SU-DHL-6 (cell line): ENCODE results near the gene NDUFB7.

Experiments used
- H2AFZ ChIP-seq: fragments of 200-600 bp; sonication (generic); 2 replicates; pipeline ENCODE4 v1.6.1; 2014; ENCODE audit warnings: low read depth, mild to moderate bottlenecking, moderate library complexity, mixed read lengths, antibody characterized with exemption, low read length; ENCODE audit not compliant: severe bottlenecking
- H3F3A ChIP-seq: fragments of 200-600 bp; shearing (Covaris generic); 2 replicates; pipeline ENCODE4 v1.6.0; 2016; ENCODE audit warnings: antibody characterized with exemption, mild to moderate bottlenecking; ENCODE audit not compliant: insufficient read depth
- H3K27ac ChIP-seq: fragments of 200-600 bp; sonication (generic); 2 replicates; pipeline ENCODE4 v1.5.1; 2016; ENCODE audit warnings: low read depth, mild to moderate bottlenecking, low read length, moderate library complexity, mixed read lengths
- H3K27me3 ChIP-seq: fragments of 200-600 bp; sonication (generic), shearing (Covaris generic); 2 replicates; pipeline ENCODE4 v1.6.0; 2014; ENCODE audit warnings: mild to moderate bottlenecking, low read length
- H3K36me3 ChIP-seq: fragments of 200-600 bp; sonication (generic); 2 replicates; pipeline ENCODE4 v1.6.1; 2014; ENCODE audit warnings: mild to moderate bottlenecking, low read length, mixed read lengths
- H3K4me2 ChIP-seq: fragments of 300-600, 200-600 bp; shearing (Covaris generic), sonication (generic); 2 replicates; pipeline ENCODE4 v1.6.0; 2014; ENCODE audit warnings: low read length, low read depth, mild to moderate bottlenecking; ENCODE audit not compliant: poor library complexity, severe bottlenecking
- H3K4me3 ChIP-seq: fragments of 200-600 bp; sonication (generic); 2 replicates; pipeline ENCODE4 v1.5.1; 2014; ENCODE audit warnings: antibody characterized with exemption, low read length, mild to moderate bottlenecking, mixed read lengths; ENCODE audit not compliant: insufficient read depth, poor library complexity, severe bottlenecking
- H3K79me2 ChIP-seq: fragments of 200-600 bp; sonication (generic); 2 replicates; pipeline ENCODE4 v1.6.1; 2014; ENCODE audit warnings: mild to moderate bottlenecking, low read length, moderate library complexity; ENCODE audit not compliant: insufficient read depth
- H3K9ac ChIP-seq: fragments of 200-600 bp; sonication (generic); 2 replicates; pipeline ENCODE4 v1.7.0; 2014; ENCODE audit warnings: mild to moderate bottlenecking, low read length
- H3K9me2 ChIP-seq: fragments of 200-600 bp; sonication (generic); replicated peaks from 2 replicates; pipeline ENCODE4 v1.6.1; 2014; ENCODE audit warnings: low read length; ENCODE audit not compliant: insufficient read depth
- H3K9me3 ChIP-seq: fragments of 200-600 bp; sonication (generic); 2 replicates; pipeline ENCODE4 v1.6.1; 2014; ENCODE audit warnings: low read length, mixed read lengths; ENCODE audit not compliant: insufficient read depth
- H4K20me1 ChIP-seq: fragments of 200-600 bp; sonication (generic); 2 replicates; pipeline ENCODE4 v1.6.1; 2014; ENCODE audit warnings: low read depth, mild to moderate bottlenecking, antibody characterized with exemption, low read length, moderate library complexity, mixed read lengths
- CTCF ChIP-seq: fragments of 200-600 bp; sonication (generic); IDR thresholded peaks from one replicate; pipeline ENCODE4 v1.5.1; 2017; ENCODE audit warnings: antibody characterized with exemption, mild to moderate bottlenecking, low read length, moderate library complexity; ENCODE audit not compliant: insufficient read depth, poor library complexity, severe bottlenecking
- EZH2phosphoT487 ChIP-seq: fragments of 200-600 bp; sonication (generic), shearing (Covaris generic); conservative IDR thresholded peaks from 2 replicates; pipeline ENCODE4 v1.6.1; 2018; ENCODE audit warnings: mild to moderate bottlenecking, antibody characterized with exemption, low read length, moderate library complexity, mixed read lengths

The NDUFB7 gene

GRCh38 chr19:14577264-14577663 lies 5.4 kb upstream of the NDUFB7 start:
- H3K36me3 ChIP-seq: no peaks in the 10 kb centered on the region
- H3K9me2 ChIP-seq: no peaks in the 10 kb centered on the region
- H3K4me2 ChIP-seq: peak overlapping the region; percentile 9
- H3K27me3 ChIP-seq: no peaks in the 10 kb centered on the region
- no peaks in the 10 kb centered on the region for H3K79me2 ChIP-seq
- no peaks in the 10 kb centered on the region for H4K20me1 ChIP-seq
- peak overlapping the region; percentile 69; the same call in 1 of the 2 replicates for H3K27ac ChIP-seq
- H3K9ac ChIP-seq: peak overlapping the region; percentile 27; the same call in 1 of the 2 replicates
- no peak overlapping the region for H2AFZ ChIP-seq
- H3K4me3 ChIP-seq: no peak overlapping the region
- H3K9me3 ChIP-seq: no peaks in the 10 kb centered on the region
- H3F3A ChIP-seq: peaks cover 36% of the 10 kb centered on the region
- TF ChIP-seq EZH2phosphoT487 (no peak), CTCF (no peak)

- Histone ChIP-seq H3K9ac (no peak overlapping the region), H3K27ac (peak overlapping the region; percentile 34; the same call in 1 of the 2 replicates), H3F3A (peaks cover 36% of the 10 kb centered on the region), H2AFZ (no peak overlapping the region), H3K27me3 (no peaks in the 10 kb centered on the region), H3K9me2 (no peaks in the 10 kb centered on the region), H3K36me3 (no peaks in the 10 kb centered on the region), H4K20me1 (no peaks in the 10 kb centered on the region), H3K79me2 (peaks cover 5% of the 10 kb centered on the region), H3K4me2 (peak overlapping the region; percentile 38), H3K9me3 (no peaks in the 10 kb centered on the region), H3K4me3 (no peak overlapping the region)
- no peak for TF ChIP-seq CTCF
- no peak for TF ChIP-seq EZH2phosphoT487
Observed at GRCh38 chr19:14576363-14576762, 4.5 kb upstream of the NDUFB7 start.

- H2AFZ ChIP-seq: no peak overlapping the region
Observed at GRCh38 chr19:14575428-14575980, 3.6 kb upstream of the NDUFB7 start.

More at GRCh38 chr19:14575428-14575980, 3.6 kb upstream of the NDUFB7 start:
- TF ChIP-seq EZH2phosphoT487 (no peak), CTCF (no peak)
- Histone ChIP-seq H4K20me1 (no peaks in the 10 kb centered on the region), H3K27ac (no peak overlapping the region), H3K36me3 (no peaks in the 10 kb centered on the region), H3F3A (peaks cover 35% of the 10 kb centered on the region), H3K9me2 (no peaks in the 10 kb centered on the region), H3K27me3 (no peaks in the 10 kb centered on the region), H3K4me2 (no peak overlapping the region), H3K9ac (no peak overlapping the region), H3K9me3 (no peaks in the 10 kb centered on the region), H3K4me3 (no peak overlapping the region), H3K79me2 (peaks cover 13% of the 10 kb centered on the region)
